Hepatocyte (in vitro differentiated cells): Measurements from ENCODE around the gene ROR1. TPM values are rescaled to one million over a fixed set of nuclear protein-coding genes. Genes with fewer than 3 reads are reported as not detected.

Source experiments
- DNase-seq: peaks from one replicate; pipeline ENCODE4 v3.0.0-alpha.2; 2016; ENCODE audit warnings: low spot score
- H2AFZ ChIP-seq: fragments of 200-600 bp; sonication (generic); 2 replicates; pipeline ENCODE4 v1.6.0; 2016; ENCODE audit warnings: antibody characterized with exemption, mild to moderate bottlenecking
- H3K27ac ChIP-seq: fragments of 200-600 bp; sonication (generic); 2 replicates; pipeline ENCODE4 v1.5.1; 2016; ENCODE audit warnings: mild to moderate bottlenecking
- H3K27me3 ChIP-seq: fragments of 200-600 bp; sonication (generic); 2 replicates; pipeline ENCODE4 v1.6.1; 2016
- H3K36me3 ChIP-seq: fragments of 200-600 bp; sonication (generic); replicated peaks from 2 replicates; pipeline ENCODE4 v1.5.1; 2016; ENCODE audit warnings: low read depth; ENCODE audit not compliant: insufficient read depth
- H3K4me1 ChIP-seq: fragments of 200-600 bp; sonication (generic); 2 replicates; pipeline ENCODE4 v1.5.1; 2016; ENCODE audit warnings: mild to moderate bottlenecking, moderate library complexity; ENCODE audit not compliant: insufficient read depth
- H3K4me2 ChIP-seq: fragments of 200-600 bp; sonication (generic); 2 replicates; pipeline ENCODE4 v1.6.0; 2016
- H3K4me3 ChIP-seq: fragments of 200-600 bp; sonication (generic); 2 replicates; pipeline ENCODE4 v1.5.1; 2016; ENCODE audit warnings: mild to moderate bottlenecking
- H3K79me2 ChIP-seq: fragments of 200-600 bp; sonication (generic); 2 replicates; pipeline ENCODE4 v1.6.0; 2017; ENCODE audit warnings: mild to moderate bottlenecking
- H3K9me2 ChIP-seq: fragments of 200-600 bp; sonication (generic); replicated peaks from 2 replicates; pipeline ENCODE4 v1.6.0; 2017; ENCODE audit warnings: mild to moderate bottlenecking; ENCODE audit not compliant: insufficient read depth
- H3K9me3 ChIP-seq: fragments of 200-600 bp; sonication (generic); 2 replicates; pipeline ENCODE4 v1.5.1; 2016; ENCODE audit warnings: low read depth, mild to moderate bottlenecking
- H4K20me1 ChIP-seq: fragments of 200-600 bp; sonication (generic); 2 replicates; pipeline ENCODE4 v1.6.0; 2016; ENCODE audit warnings: mild to moderate bottlenecking; ENCODE audit not compliant: insufficient read depth, poor library complexity, severe bottlenecking
- CTCF ChIP-seq: fragments of 200-600 bp; sonication (generic); IDR thresholded peaks from 2 replicates; pipeline ENCODE4 v1.5.1; 2016; ENCODE audit warnings: antibody characterized with exemption, mild to moderate bottlenecking; ENCODE audit not compliant: poor library complexity
- EZH2 ChIP-seq: fragments of 200-600 bp; sonication (generic); IDR thresholded peaks from 2 replicates; pipeline ENCODE4 v1.6.1; 2016; ENCODE audit warnings: antibody characterized with exemption, mild to moderate bottlenecking, borderline replicate concordance
- EZH2phosphoT487 ChIP-seq: fragments of 200-600 bp; sonication (generic); IDR thresholded peaks from one replicate; pipeline ENCODE4 v1.6.1; 2018; ENCODE audit warnings: antibody characterized with exemption, mild to moderate bottlenecking, low read depth, moderate library complexity; ENCODE audit not compliant: unreplicated experiment, severe bottlenecking
- WGBS: methylation state at CpG from one replicate; pipeline ENCODE4 v1.1.6; 2016; ENCODE audit warnings: low lambda C conversion rate; ENCODE audit errors: missing lambda C conversion rate; 5-methylcytosine and 5-hydroxymethylcytosine counted together
- polyA plus RNA-seq: library from polyadenylated mRNA; unstranded; fragments of >200 nt; fragmentation: Nextera tagmentation; extraction: Ambion mirVana; gene quantifications from 2 replicates; pipeline ENCODE4 v1.2.1, GENCODE V29; 2016
- total RNA-seq: library from RNA; depleted of rRNA; stranded (reverse); fragments of >200 nt; gene quantifications from 2 replicates; pipeline ENCODE4 v1.2.3, GENCODE V29; 2014

Gene ROR1
- total and polyA plus RNA-seq, 2 experiments from 2014 or later: 16.4 to 27.7 TPM

GRCh38 chr1:63797056-63797726 lies 23.4 kb downstream of the ROR1 start:
- DNase-seq: no peak
- no peak overlapping the region for H3K27ac ChIP-seq
- WGBS: 77% methylated on average over 7 of the region's 7 CpGs
- H3K79me2 ChIP-seq: peaks cover 84% of the 10 kb centered on the region
- TF ChIP-seq CTCF (no peak), EZH2 (no peak)
- no peaks in the 10 kb centered on the region for H3K36me3 ChIP-seq
- no peak overlapping the region for H3K4me3 ChIP-seq
- H3K4me2 ChIP-seq: no peak overlapping the region
- no peaks in the 10 kb centered on the region for H3K9me3 ChIP-seq
- H3K9me2 ChIP-seq: no peaks in the 10 kb centered on the region
- H3K27me3 ChIP-seq: no peaks in the 10 kb centered on the region
- peaks cover 6% of the 10 kb centered on the region for H4K20me1 ChIP-seq
- H2AFZ ChIP-seq: no peak overlapping the region
- peaks cover 15% of the 10 kb centered on the region for H3K4me1 ChIP-seq

GRCh38 chr1:63798284-63798683 lies 24.5 kb downstream of the ROR1 start:
- DNase-seq: no peak

GRCh38 chr1:63799307-63799706 lies 25.5 kb downstream of the ROR1 start:
- H4K20me1 ChIP-seq: peaks cover 6% of the 10 kb centered on the region
- H3K9me2 ChIP-seq: no peaks in the 10 kb centered on the region
- no peak overlapping the region for H3K4me3 ChIP-seq
- H2AFZ ChIP-seq: no peak overlapping the region
- no peaks in the 10 kb centered on the region for H3K27me3 ChIP-seq
- peaks cover 90% of the 10 kb centered on the region for H3K79me2 ChIP-seq
- WGBS: 92% methylated on average over 1 of the region's 1 CpG
- H3K36me3 ChIP-seq: no peaks in the 10 kb centered on the region
- no peaks in the 10 kb centered on the region for H3K9me3 ChIP-seq
- no peak for DNase-seq
- no peak for TF ChIP-seq EZH2phosphoT487
- TF ChIP-seq CTCF: no peak
- TF ChIP-seq EZH2: no peak
- H3K27ac ChIP-seq: no peak overlapping the region
- peaks cover 15% of the 10 kb centered on the region for H3K4me1 ChIP-seq
- H3K4me2 ChIP-seq: no peak overlapping the region

More at GRCh38 chr1:63798284-63798683, 24.5 kb downstream of the ROR1 start:
- no peaks in the 10 kb centered on the region for H3K9me3 ChIP-seq
- no peaks in the 10 kb centered on the region for H3K9me2 ChIP-seq
- WGBS: 94% methylated on average over 2 of the region's 2 CpGs
- TF ChIP-seq EZH2: no peak
- no peak for TF ChIP-seq EZH2phosphoT487
- no peak for TF ChIP-seq CTCF
- peaks cover 6% of the 10 kb centered on the region for H4K20me1 ChIP-seq
- peaks cover 86% of the 10 kb centered on the region for H3K79me2 ChIP-seq
- peaks cover 15% of the 10 kb centered on the region for H3K4me1 ChIP-seq
- no peaks in the 10 kb centered on the region for H3K36me3 ChIP-seq
- H3K27me3 ChIP-seq: no peaks in the 10 kb centered on the region
- no peak overlapping the region for H2AFZ ChIP-seq
- H3K27ac ChIP-seq: no peak overlapping the region
- no peak overlapping the region for H3K4me2 ChIP-seq
- H3K4me3 ChIP-seq: no peak overlapping the region
